Endothelial cell of umbilical vein (primary cell): ENCODE data around the gene SORCS3. TPM values are rescaled to one million over a fixed set of nuclear protein-coding genes. Genes with fewer than 3 reads are reported as not detected.

ENCODE experiments used
- BruUV-seq: library from RNA; stranded (reverse); fragments of 400-500 nt; replicated peaks from 2 replicates; lab custom pipeline; 2021; lab: Mats Ljungman, UMichigan
- CTCF ChIA-PET: fragments of 300-600, 350-600 bp; sonication (Branson Sonifier 250); formaldehyde crosslinking; loops from one replicate; lab custom pipeline; 2021; ENCODE audit warnings: antibody characterized with exemption, inconsistent platforms; lab: Charles Lee
- POLR2A ChIA-PET: fragments of 300-600, 350-600 bp; sonication (Branson Sonifier 250); formaldehyde crosslinking; loops from one replicate; lab custom pipeline; 2021; ENCODE audit warnings: antibody characterized with exemption, inconsistent platforms; lab: Charles Lee
- DNase-seq: peaks from one replicate; pipeline ENCODE4 v3.0.0-alpha.2; 2011; ENCODE audit warnings: low read depth, low spot score
- FAIRE-seq: peaks from 2 replicates; lab custom pipeline; 2011; peaks lifted over from hg19 to GRCh38; lab: Jason Lieb, UNC
- H2AFZ ChIP-seq: 2 replicates; pipeline ENCODE4 v1.6.0; 2012; ENCODE audit warnings: low read depth, low read length, control low read depth, inconsistent platforms
- H3K27ac ChIP-seq: 2 replicates; pipeline ENCODE4 v1.5.1; 2011; ENCODE audit warnings: low read depth, mild to moderate bottlenecking, control low read depth, low read length, moderate library complexity; ENCODE audit not compliant: insufficient read depth
- H3K27me3 ChIP-seq, 2 experiments: 2 replicates each; pipeline versions ENCODE4 v1.6.0 to v1.6.1; 2011; ENCODE audit warnings: low read length in 2 of 2, mixed read lengths in 1 of 2; ENCODE audit not compliant: control insufficient read depth in 2 of 2, insufficient read depth in 2 of 2
- H3K36me3 ChIP-seq, 2 experiments: 2 replicates in 1 of 2; 3 replicates in 1 of 2; pipeline ENCODE4 v1.5.1; 2011; ENCODE audit warnings: low read length in 2 of 2, mild to moderate bottlenecking in 1 of 2, moderate library complexity in 1 of 2; ENCODE audit not compliant: control insufficient read depth in 2 of 2, insufficient read depth in 2 of 2; ENCODE audit errors: extremely low read depth in 1 of 2
- H3K4me1 ChIP-seq: 3 replicates; pipeline ENCODE4 v1.5.1; 2011; ENCODE audit warnings: mild to moderate bottlenecking, low read length; ENCODE audit not compliant: control insufficient read depth, insufficient read depth; ENCODE audit errors: extremely low read depth
- H3K4me2 ChIP-seq: 2 replicates; pipeline ENCODE4 v1.6.1; 2011; ENCODE audit warnings: low read length, control low read depth, mixed read lengths; ENCODE audit not compliant: insufficient read depth
- H3K4me3 ChIP-seq, 3 experiments: fragments of 200-600 bp in 1 of 3; sonication (generic), shearing (Covaris generic) in 1 of 3; replicated peaks in 1 of 3; 2 replicates each; pipeline ENCODE4 v1.5.1; 2011 to 2016; ENCODE audit warnings: control low read depth in 3 of 3, low read length in 3 of 3, mild to moderate bottlenecking in 2 of 3, inconsistent platforms in 1 of 3, low read depth in 1 of 3, moderate library complexity in 1 of 3; ENCODE audit not compliant: insufficient read depth in 1 of 3
- H3K79me2 ChIP-seq: 2 replicates; pipeline ENCODE4 v1.6.0; 2012; ENCODE audit warnings: low read length, inconsistent platforms; ENCODE audit not compliant: control insufficient read depth, insufficient read depth
- H3K9ac ChIP-seq: replicated peaks from 2 replicates; pipeline ENCODE3; 2011; ENCODE audit warnings: low read length, control low read depth; ENCODE audit not compliant: insufficient read depth; ENCODE audit errors: extremely low read depth
- H3K9me1 ChIP-seq: replicated peaks from 3 replicates; pipeline ENCODE4 v1.6.0; 2011; ENCODE audit warnings: mild to moderate bottlenecking, low read length; ENCODE audit not compliant: control insufficient read depth, insufficient read depth; ENCODE audit errors: extremely low read depth
- H3K9me3 ChIP-seq: replicated peaks from 2 replicates; pipeline ENCODE4 v1.5.1; 2012; ENCODE audit warnings: low read length, inconsistent platforms; ENCODE audit not compliant: control insufficient read depth, insufficient read depth
- H4K20me1 ChIP-seq: replicated peaks from 2 replicates; pipeline ENCODE3; 2011; ENCODE audit warnings: mild to moderate bottlenecking, low read length; ENCODE audit not compliant: control insufficient read depth, insufficient read depth; ENCODE audit errors: extremely low read depth
- CTCF ChIP-seq, 2 donors: IDR thresholded peaks; 1 replicate in 1 of 2; 2 replicates in 1 of 2; pipeline ENCODE4 v1.5.1; 2011; ENCODE audit warnings: low read length in 2 of 2, mild to moderate bottlenecking in 2 of 2, moderate library complexity in 2 of 2, control low read depth in 1 of 2, inconsistent platforms in 1 of 2, low read depth in 1 of 2; ENCODE audit not compliant: insufficient read depth in 1 of 2; ENCODE audit errors: extremely low read depth in 1 of 2
- EZH2 ChIP-seq: IDR thresholded peaks from 2 replicates; pipeline ENCODE4 v1.6.1; 2012; ENCODE audit warnings: borderline replicate concordance, low read depth, mild to moderate bottlenecking, moderate library complexity, low read length, inconsistent platforms; ENCODE audit not compliant: severe bottlenecking
- FOS ChIP-seq: IDR thresholded peaks from 2 replicates; pipeline ENCODE4 v1.6.1; 2011; ENCODE audit warnings: mild to moderate bottlenecking, low read length, moderate library complexity, borderline replicate concordance; ENCODE audit not compliant: insufficient read depth
- GATA2 ChIP-seq: IDR thresholded peaks from 2 replicates; pipeline ENCODE4 v1.7.0; 2011; ENCODE audit warnings: low read depth, mild to moderate bottlenecking, moderate library complexity, mixed read lengths, low read length; ENCODE audit not compliant: insufficient read length, insufficient read depth
- JUN ChIP-seq: IDR thresholded peaks from 2 replicates; pipeline ENCODE4 v1.6.1; 2011; ENCODE audit warnings: borderline replicate concordance, low read depth; ENCODE audit not compliant: insufficient read length, insufficient read depth
- MAX ChIP-seq: IDR thresholded peaks from 2 replicates; pipeline ENCODE4 v1.6.1; 2011; ENCODE audit not compliant: insufficient read depth, insufficient read length
- MYC ChIP-seq: IDR thresholded peaks from one replicate; pipeline ENCODE4 v1.6.1; 2011; ENCODE audit warnings: mild to moderate bottlenecking, low read depth, low read length
- POLR2A ChIP-seq: IDR thresholded peaks from 2 replicates; pipeline ENCODE4 v1.6.1; 2012; ENCODE audit warnings: low read depth, mild to moderate bottlenecking, control low read depth, low read length
- POLR2AphosphoS5 ChIP-seq: IDR thresholded peaks from 2 replicates; pipeline ENCODE4 v1.6.1; 2012; ENCODE audit warnings: low read depth, mild to moderate bottlenecking, control low read depth, low read length, moderate library complexity; ENCODE audit not compliant: insufficient read depth
- dilution Hi-C: fragments of 300-500 bp; cut with MboI; formaldehyde crosslinking; loops from one replicate; pipeline ENCODE4 v1.15.0; 2019; ENCODE audit warnings: low sequenced_read_pairs; ENCODE audit not compliant: extremely low pct_ligation_motif_present
- intact Hi-C: fragments of 100-400 bp; cut with micrococcal nuclease; formaldehyde crosslinking; loops from one replicate; pipeline ENCODE4 v1.10.0; 2022
- polyA plus RNA-seq, 4 experiments: library from polyadenylated mRNA; depleted of rRNA in 3 of 4; stranded (reverse) in 3 of 4; unstranded in 1 of 4; fragments of >200 nt; gene quantifications; 2 replicates each; pipeline versions ENCODE4 v1.2.1 to v1.2.3, GENCODE V29; 2011 to 2012; ENCODE audit warnings: missing spikeins in 1 of 4
- total RNA-seq: library from RNA; stranded (reverse); gene quantifications from 2 replicates; pipeline ENCODE4 v1.2.3, GENCODE V29; 2021

The SORCS3 gene
- total and polyA plus RNA-seq, 2 donors (not counting 3 experiments of a cell fraction or from before 2014, with no cell fraction given), result not detected

GRCh38 chr10:104707602-104708459 lies 66.7 kb downstream of the SORCS3 start:
- dilution Hi-C loops, result no loop called here
- H3K4me2 ChIP-seq, result no peak overlapping the region

More at GRCh38 chr10:104707602-104708459, 66.7 kb downstream of the SORCS3 start:
- no peak overlapping the region for H3K27ac ChIP-seq
- CTCF ChIA-PET, result no interaction called here
- H3K9me1 ChIP-seq, result no peaks in the 10 kb centered on the region
- H3K9me3 ChIP-seq, result peaks cover 3% of the 10 kb centered on the region
- H4K20me1 ChIP-seq, result no peaks in the 10 kb centered on the region
- POLR2A ChIA-PET, result no interaction called here
- TF ChIP-seq EZH2 (no peak), POLR2A (no peak), POLR2AphosphoS5 (no peak), FOS (no peak), MYC (no peak), JUN (no peak), GATA2 (no peak), MAX (no peak), CTCF (IDR thresholded peaks at IDR 0.05; ENCODE audit: extremely low read depth in 1 of 2, insufficient read depth in 1 of 2, low read depth in 1 of 2, low read length in 2 of 2) (no peak)
- H3K4me3 ChIP-seq, result no peak overlapping the region
- no peak for FAIRE-seq
- no peak overlapping the region for H3K9ac ChIP-seq
- H2AFZ ChIP-seq, result no peak overlapping the region
- no peaks in the 10 kb centered on the region for H3K27me3 ChIP-seq
- no peaks in the 10 kb centered on the region for H3K36me3 ChIP-seq
- no peaks in the 10 kb centered on the region for H3K79me2 ChIP-seq
- intact Hi-C loops, result no loop called here
- DNase-seq, result no peak
- H3K4me1 ChIP-seq, result no peaks in the 10 kb centered on the region
- BruUV-seq, result no TSS peak
